Suprapubic skin (tissue), 4 donors: ENCODE measurements around the gene DDA1. TPM values are rescaled to one million over a fixed set of nuclear protein-coding genes. Genes with fewer than 3 reads are reported as not detected.
A peak's percentile ranks its signal among the peaks of the same experiment; 100 is the strongest.
"Not testable (repeated sequence)": the region's sequence is repeated elsewhere in the genome, so short reads cannot be mapped to it uniquely, and the experiment has no call there.

Experiments
- DNase-seq, 2 donors: peaks; one replicate each; pipeline ENCODE4 v3.0.0-alpha.2; 2019; ENCODE audit warnings: low spot score in 2 of 2
- H3K27ac ChIP-seq: fragments of 200-600 bp; sonication (generic); one replicate; pipeline ENCODE4 v1.5.1; 2019
- H3K27me3 ChIP-seq: fragments of 200-600 bp; sonication (generic); one replicate; pipeline ENCODE4 v1.5.1; 2019
- H3K36me3 ChIP-seq: fragments of 200-600 bp; sonication (generic); one replicate; pipeline ENCODE4 v1.5.1; 2019
- H3K4me1 ChIP-seq: fragments of 200-600 bp; sonication (generic); one replicate; pipeline ENCODE4 v1.5.1; 2019
- H3K4me3 ChIP-seq: fragments of 200-600 bp; sonication (generic); one replicate; pipeline ENCODE4 v1.5.1; 2019; ENCODE audit warnings: mild to moderate bottlenecking
- H3K9me3 ChIP-seq: fragments of 200-600 bp; sonication (generic); one replicate; pipeline ENCODE4 v1.5.1; 2019
- EP300 ChIP-seq: sonication (generic); formaldehyde crosslinking; IDR thresholded peaks from one replicate; pipeline ENCODE4 v1.6.1; 2017; ENCODE audit warnings: antibody characterized with exemption
- POLR2A ChIP-seq, 2 donors: fragments of 450-650 bp; IDR thresholded peaks; one replicate each; pipeline ENCODE4 v1.6.1; 2017; ENCODE audit warnings: antibody characterized with exemption in 2 of 2, mild to moderate bottlenecking in 2 of 2, moderate library complexity in 2 of 2
- POLR2AphosphoS5 ChIP-seq, 3 donors: sonication (generic); formaldehyde crosslinking; IDR thresholded peaks; one replicate each; pipeline ENCODE4 v1.6.1; 2017; ENCODE audit warnings: antibody characterized with exemption in 3 of 3
- WGBS: methylation state at CpG from one replicate; pipeline ENCODE4 v1.1.5; 2018; 5-methylcytosine and 5-hydroxymethylcytosine counted together
- total RNA-seq, 4 donors: library from RNA; depleted of rRNA; stranded (reverse); fragments of >200 nt; gene quantifications; one replicate each; pipeline ENCODE4 v1.1.0, GENCODE V29; 2016
- TF ChIP-seq, protein P1 (sequence below), 2 donors: fragments of 200-600 bp in 1 of 2; fragments of 450-650 bp in 1 of 2; sonication (generic) in 1 of 2; IDR thresholded peaks; one replicate each; pipeline ENCODE4 v1.5.1; 2016 to 2019; ENCODE audit warnings: antibody characterized with exemption in 2 of 2, mild to moderate bottlenecking in 1 of 2, moderate library complexity in 1 of 2

The DDA1 gene
- total RNA-seq, 4 donors from 2014 or later, result 17.9 to 35.2 (median 22.8) TPM

- no peak for DNase-seq
- 40% methylated on average over 5 of the region's 5 CpGs for WGBS
Measured at GRCh38 chr19:17264641-17264979, 44.8 kb upstream of the DDA1 start, which contains the start of gene USHBP1. Gene USHBP1 (minus strand): TSS chr19:17264745. CDS start chr19:17264299, 446 bp downstream.

DNA sequence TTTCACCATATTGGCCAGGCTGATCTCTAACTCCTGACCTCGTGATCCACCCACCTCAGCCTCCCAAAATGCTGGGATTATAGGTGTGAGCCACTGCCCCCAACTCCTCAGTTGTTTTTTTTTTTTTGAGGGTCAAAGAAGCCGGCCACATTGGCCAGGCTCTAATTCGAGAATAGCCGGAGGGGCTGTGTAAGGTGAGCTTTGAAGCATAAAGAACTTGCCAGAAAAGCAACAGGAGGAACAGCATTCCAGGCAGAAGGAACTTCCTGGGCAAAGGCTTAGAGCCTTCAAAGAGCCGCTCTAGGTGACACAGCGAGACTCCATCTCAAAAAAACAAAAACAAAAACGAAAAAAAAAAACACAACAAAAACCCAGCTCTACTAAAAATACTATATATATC is 43.3 kb upstream of the DDA1 start:
- 77% methylated on average over 7 of the region's 7 CpGs for WGBS
- DNase-seq, result no peak
- TF ChIP-seq, protein P1, sequence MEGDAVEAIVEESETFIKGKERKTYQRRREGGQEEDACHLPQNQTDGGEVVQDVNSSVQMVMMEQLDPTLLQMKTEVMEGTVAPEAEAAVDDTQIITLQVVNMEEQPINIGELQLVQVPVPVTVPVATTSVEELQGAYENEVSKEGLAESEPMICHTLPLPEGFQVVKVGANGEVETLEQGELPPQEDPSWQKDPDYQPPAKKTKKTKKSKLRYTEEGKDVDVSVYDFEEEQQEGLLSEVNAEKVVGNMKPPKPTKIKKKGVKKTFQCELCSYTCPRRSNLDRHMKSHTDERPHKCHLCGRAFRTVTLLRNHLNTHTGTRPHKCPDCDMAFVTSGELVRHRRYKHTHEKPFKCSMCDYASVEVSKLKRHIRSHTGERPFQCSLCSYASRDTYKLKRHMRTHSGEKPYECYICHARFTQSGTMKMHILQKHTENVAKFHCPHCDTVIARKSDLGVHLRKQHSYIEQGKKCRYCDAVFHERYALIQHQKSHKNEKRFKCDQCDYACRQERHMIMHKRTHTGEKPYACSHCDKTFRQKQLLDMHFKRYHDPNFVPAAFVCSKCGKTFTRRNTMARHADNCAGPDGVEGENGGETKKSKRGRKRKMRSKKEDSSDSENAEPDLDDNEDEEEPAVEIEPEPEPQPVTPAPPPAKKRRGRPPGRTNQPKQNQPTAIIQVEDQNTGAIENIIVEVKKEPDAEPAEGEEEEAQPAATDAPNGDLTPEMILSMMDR (IDR thresholded peaks at IDR 0.05), result no peak
- TF ChIP-seq POLR2AphosphoS5 (IDR thresholded peaks at IDR 0.05) (no peak), POLR2A (IDR thresholded peaks at IDR 0.05) (no peak), EP300 (no peak)
- Histone ChIP-seq H3K9me3 (no peaks in the 10 kb centered on the region), H3K27ac (no peak overlapping the region), H3K27me3 (no peaks in the 10 kb centered on the region), H3K4me3 (no peak overlapping the region), H3K36me3 (peaks cover 12% of the 10 kb centered on the region), H3K4me1 (peaks cover 16% of the 10 kb centered on the region)

More at GRCh38 chr19:17264641-17264979, 44.8 kb upstream of the DDA1 start, which contains the start of gene USHBP1:
- no peak for TF ChIP-seq POLR2AphosphoS5 (IDR thresholded peaks at IDR 0.05)
- no peak for TF ChIP-seq POLR2A (IDR thresholded peaks at IDR 0.05)
- TF ChIP-seq, protein P1 (IDR thresholded peaks at IDR 0.05), result no peak
- TF ChIP-seq EP300, result no peak
- Histone ChIP-seq H3K9me3 (no peaks in the 10 kb centered on the region), H3K4me3 (peak within 1 kb of the TSS; percentile 26), H3K27me3 (no peaks in the 10 kb centered on the region), H3K4me1 (peaks cover 16% of the 10 kb centered on the region), H3K36me3 (peaks cover 3% of the 10 kb centered on the region), H3K27ac (peak within 1 kb of the TSS; percentile 6)

DNA sequence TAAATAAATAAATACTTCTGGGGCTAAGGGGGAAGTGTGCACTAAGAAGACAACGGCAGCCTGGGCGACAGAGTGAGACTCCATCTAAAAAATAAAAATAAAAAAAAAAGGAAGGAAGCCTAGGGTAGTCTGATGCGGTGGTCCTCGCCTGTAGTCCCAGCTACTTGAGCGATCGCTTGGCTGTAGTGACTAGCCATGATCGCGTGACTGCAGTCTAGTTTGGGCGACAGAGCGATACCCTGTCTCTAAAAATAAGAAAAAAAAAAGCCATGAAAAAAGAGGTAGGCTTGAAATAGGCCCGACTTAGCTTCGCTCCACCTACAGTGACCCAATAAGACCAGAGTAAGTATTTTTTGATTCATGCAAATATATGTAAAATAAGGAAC is 42.8 kb upstream of the DDA1 start:
- Histone ChIP-seq H3K4me3 (no peak overlapping the region), H3K9me3 (no peaks in the 10 kb centered on the region), H3K4me1 (peaks cover 16% of the 10 kb centered on the region), H3K27me3 (no peaks in the 10 kb centered on the region), H3K27ac (no peak overlapping the region), H3K36me3 (peaks cover 18% of the 10 kb centered on the region)
- DNase-seq, result no peak
- 75% methylated on average over 12 of the region's 12 CpGs for WGBS
- TF ChIP-seq POLR2A (IDR thresholded peaks at IDR 0.05) (no peak), EP300 (no peak), POLR2AphosphoS5 (IDR thresholded peaks at IDR 0.05) (no peak)
- TF ChIP-seq, protein P1 (IDR thresholded peaks at IDR 0.05), result no peak

DNA sequence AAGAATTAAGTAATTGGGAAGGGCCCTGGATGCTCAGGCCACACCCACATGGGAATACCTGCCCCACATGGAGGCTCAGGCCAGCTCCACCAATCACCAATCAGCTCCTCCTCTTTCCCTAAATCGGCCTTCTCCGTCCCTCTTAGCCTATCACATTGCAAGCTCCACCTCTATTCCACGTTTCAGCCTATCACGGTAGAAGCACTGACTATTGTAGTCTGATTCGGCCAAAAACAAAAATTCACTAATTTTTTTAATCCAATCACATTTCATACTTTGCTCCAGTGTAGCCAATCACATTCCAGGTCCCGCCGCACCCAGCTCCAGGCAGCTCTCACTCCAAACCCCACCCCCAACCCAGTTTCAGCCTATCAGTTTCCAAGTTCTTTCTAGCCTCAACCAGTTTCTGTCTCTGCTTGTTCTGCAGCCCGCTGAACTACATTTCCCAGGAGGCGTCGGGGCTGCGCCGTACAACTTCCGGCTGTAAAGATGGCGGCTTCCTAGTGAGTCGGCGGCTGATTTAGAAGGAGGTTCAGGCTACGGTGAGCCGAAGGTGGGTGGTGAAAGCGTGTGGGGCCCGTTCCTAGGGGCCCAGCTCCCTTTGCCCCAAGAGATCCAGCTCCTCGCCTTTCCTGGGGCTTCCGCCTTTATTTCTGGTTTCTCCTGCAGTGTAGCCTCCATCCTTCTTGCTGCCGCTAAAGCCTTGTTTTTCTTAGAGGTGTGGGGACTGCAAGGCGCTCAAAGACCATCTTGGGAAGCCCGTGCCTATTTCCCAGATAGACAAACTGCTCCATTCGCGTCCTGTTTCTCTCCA is 42.2 kb upstream of the DDA1 start, which contains the start of gene BABAM1:
Gene BABAM1 (plus strand): TSS at position 469 of the 814 bp plus-strand sequence. CDS start 1,364 bp downstream, outside the sequence.
- under 1% methylated on average over 27 of the region's 27 CpGs for WGBS
- Histone ChIP-seq H3K4me1 (peaks cover 16% of the 10 kb centered on the region), H3K27me3 (no peaks in the 10 kb centered on the region), H3K36me3 (peaks cover 24% of the 10 kb centered on the region), H3K27ac (peak within 1 kb of the TSS; percentile 72), H3K9me3 (no peaks in the 10 kb centered on the region), H3K4me3 (peak within 1 kb of the TSS; percentile 79)
- TF ChIP-seq, protein P1 (IDR thresholded peaks at IDR 0.05), result no peak
- TF ChIP-seq POLR2A (IDR thresholded peaks at IDR 0.05) (no peak), EP300 (no peak), POLR2AphosphoS5 (IDR thresholded peaks at IDR 0.05) (peak in 1 of 3 donors; percentile 54)
- DNase-seq, result peak; percentile 97 to 98

DNA sequence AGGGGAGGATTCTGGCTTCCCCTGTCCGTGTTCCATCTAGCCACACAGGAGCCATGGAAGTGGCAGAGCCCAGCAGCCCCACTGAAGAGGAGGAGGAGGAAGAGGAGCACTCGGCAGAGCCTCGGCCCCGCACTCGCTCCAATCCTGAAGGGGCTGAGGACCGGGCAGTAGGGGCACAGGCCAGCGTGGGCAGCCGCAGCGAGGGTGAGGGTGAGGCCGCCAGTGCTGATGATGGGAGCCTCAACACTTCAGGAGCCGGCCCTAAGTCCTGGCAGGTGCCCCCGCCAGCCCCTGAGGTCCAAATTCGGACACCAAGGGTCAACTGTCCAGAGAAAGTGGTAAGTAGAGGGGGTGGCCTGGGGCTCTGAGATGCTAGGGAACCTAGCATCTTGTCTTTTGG is 40.6 kb upstream of the DDA1 start:
- no peaks in the 10 kb centered on the region for H3K9me3 ChIP-seq
- no peak for TF ChIP-seq POLR2AphosphoS5 (IDR thresholded peaks at IDR 0.05)
- no peak for TF ChIP-seq POLR2A (IDR thresholded peaks at IDR 0.05)
- TF ChIP-seq, protein P1 (IDR thresholded peaks at IDR 0.05), result no peak
- no peak for TF ChIP-seq EP300
- 95% methylated on average over 13 of the region's 13 CpGs for WGBS
- H3K36me3 ChIP-seq, result peaks cover 38% of the 10 kb centered on the region
- peaks cover 16% of the 10 kb centered on the region for H3K4me1 ChIP-seq
- no peak overlapping the region for H3K4me3 ChIP-seq
- no peaks in the 10 kb centered on the region for H3K27me3 ChIP-seq
- no peak overlapping the region for H3K27ac ChIP-seq
- no peak for DNase-seq

DNA sequence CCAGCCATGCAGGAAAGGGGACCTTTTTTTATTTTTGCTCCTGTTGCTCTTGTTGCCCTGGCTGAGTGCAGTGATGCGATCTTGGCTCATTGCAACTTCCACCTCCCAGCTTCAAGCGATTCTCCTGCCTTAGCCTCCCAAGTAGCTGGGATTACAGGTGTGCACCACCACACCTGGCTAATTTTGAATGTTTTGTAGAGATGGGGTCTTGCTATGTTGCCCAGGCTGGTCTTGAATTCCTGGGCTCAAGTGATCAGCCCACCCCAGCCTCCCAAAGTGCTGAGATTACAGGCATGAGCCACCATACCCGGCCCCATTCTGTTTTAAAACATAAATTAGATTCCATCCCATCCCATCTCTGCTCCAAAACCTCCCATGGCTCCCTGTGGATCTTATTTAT is 34.5 kb upstream of the DDA1 start:
- H3K27me3 ChIP-seq, H3K4me3 ChIP-seq, H3K9me3 ChIP-seq, H3K4me1 ChIP-seq, H3K27ac ChIP-seq, DNase-seq: not testable (repeated sequence)
- peaks cover 83% of the 10 kb centered on the region for H3K36me3 ChIP-seq
- WGBS, result 89% methylated on average over 3 of the region's 3 CpGs
